ENCODE measurements around the gene C17orf67.

The C17orf67 gene

GRCh38 chr17:56752263-56752836 is 81.4 kb downstream of the C17orf67 start:
- TF ChIP-seq CTCF (IDR thresholded peaks at IDR 0.05; ENCODE audit: control insufficient read depth, insufficient read depth, low read depth, low read length, missing control alignments), result no peak
- no peak overlapping the region for H3K4me3 ChIP-seq (ENCODE audit: control insufficient read depth, low read depth, low read length)
- DNase-seq (ENCODE audit: low read depth), result no peak

GRCh38 chr17:56751145-56751738 is 82.5 kb downstream of the C17orf67 start:
- DNase-seq (ENCODE audit: low read depth), result no peak
- H3K4me3 ChIP-seq (ENCODE audit: control insufficient read depth, low read depth, low read length), result no peak overlapping the region
- no peak for TF ChIP-seq CTCF (IDR thresholded peaks at IDR 0.05; ENCODE audit: control insufficient read depth, insufficient read depth, low read depth, low read length, missing control alignments)

- no peak overlapping the region for H3K4me3 ChIP-seq (ENCODE audit: control insufficient read depth, low read depth, low read length)
- no peak for TF ChIP-seq CTCF (IDR thresholded peaks at IDR 0.05; ENCODE audit: control insufficient read depth, insufficient read depth, low read depth, low read length, missing control alignments)
- no peak for DNase-seq (ENCODE audit: low read depth)
Measured at GRCh38 chr17:56744721-56745120, 89.0 kb downstream of the C17orf67 start.

- no peak for DNase-seq (ENCODE audit: low read depth)
Measured at GRCh38 chr17:56742601-56743000, 91.1 kb downstream of the C17orf67 start.

More at GRCh38 chr17:56742601-56743000, 91.1 kb downstream of the C17orf67 start:
- H3K4me3 ChIP-seq (ENCODE audit: control insufficient read depth, low read depth, low read length), result no peak overlapping the region
- no peak for TF ChIP-seq CTCF (IDR thresholded peaks at IDR 0.05; ENCODE audit: control insufficient read depth, insufficient read depth, low read depth, low read length, missing control alignments)

All from AG09309 (cell line).